Globus pallidus (tissue), 1 donor: ENCODE data around the gene HES5.

Experiments used
- DNase-seq: peaks from one replicate; pipeline ENCODE4 v3.0.0-alpha.2; 2015; ENCODE audit warnings: low spot score

HES5 gene

GRCh38 chr1:2499986-2500596 lies 30.0 kb downstream of the HES5 start:
- no peak for DNase-seq

- no peak for DNase-seq
Measured at GRCh38 chr1:2499260-2499659, 30.8 kb downstream of the HES5 start.

- no peak for DNase-seq
Measured at GRCh38 chr1:2498648-2499047, 31.4 kb downstream of the HES5 start.

GRCh38 chr1:2497891-2498290 lies 32.2 kb downstream of the HES5 start:
- DNase-seq = no peak

GRCh38 chr1:2496746-2497145 lies 33.3 kb downstream of the HES5 start:
- no peak for DNase-seq

GRCh38 chr1:2496087-2496622 lies 33.9 kb downstream of the HES5 start:
- no peak for DNase-seq

- DNase-seq = no peak
Measured at GRCh38 chr1:2495546-2495945, 34.5 kb downstream of the HES5 start.

- DNase-seq = no peak
Measured at GRCh38 chr1:2495026-2495425, 35.0 kb downstream of the HES5 start.

GRCh38 chr1:2494323-2494693 lies 35.8 kb downstream of the HES5 start:
- no peak for DNase-seq

- DNase-seq = peak; percentile 95
Measured at GRCh38 chr1:2493691-2494322, 36.3 kb downstream of the HES5 start.

GRCh38 chr1:2493218-2493617 lies 36.8 kb downstream of the HES5 start:
- DNase-seq = no peak

- DNase-seq = no peak
Measured at GRCh38 chr1:2492091-2492490, 38.0 kb downstream of the HES5 start.

- no peak for DNase-seq
Measured at GRCh38 chr1:2489615-2490014, 40.4 kb downstream of the HES5 start.

- DNase-seq = no peak
Measured at GRCh38 chr1:2488688-2489087, 41.4 kb downstream of the HES5 start.

GRCh38 chr1:2486558-2486957 lies 43.5 kb downstream of the HES5 start:
- DNase-seq = no peak

GRCh38 chr1:2486041-2486440 lies 44.0 kb downstream of the HES5 start:
- no peak for DNase-seq

GRCh38 chr1:2483970-2484369 lies 46.1 kb downstream of the HES5 start:
- no peak for DNase-seq

GRCh38 chr1:2483026-2483425 lies 47.0 kb downstream of the HES5 start:
- DNase-seq = no peak

- no peak for DNase-seq
Measured at GRCh38 chr1:2482588-2482987, 47.5 kb downstream of the HES5 start.

- no peak for DNase-seq
Measured at GRCh38 chr1:2481885-2482284, 48.2 kb downstream of the HES5 start.

- no peak for DNase-seq
Measured at GRCh38 chr1:2480986-2481364, 49.1 kb downstream of the HES5 start.

- DNase-seq = no peak
Measured at GRCh38 chr1:2480236-2480985, 49.7 kb downstream of the HES5 start.

- DNase-seq = no peak
Measured at GRCh38 chr1:2479618-2480017, 50.4 kb downstream of the HES5 start.
